Panc1 (cell line): Measurements from ENCODE around the gene TYRP1. TPM values are rescaled to one million over a fixed set of nuclear protein-coding genes. Genes with fewer than 3 reads are reported as not detected.

ENCODE experiments used
- ATAC-seq: fragments of 200-7000 bp; cut with Tn5 transposase; 2 replicates; pipeline ENCODE4 v1.9.1; 2020; ENCODE audit warnings: mild to moderate bottlenecking, moderate library complexity
- BruUV-seq: library from RNA; stranded (reverse); fragments of 400-500 nt; replicated peaks from 2 replicates; lab custom pipeline; 2021; lab: Mats Ljungman, UMichigan
- CTCF ChIA-PET: fragments of 300-600 bp; sonication (Branson Sonifier 250); formaldehyde crosslinking; loops from one replicate; lab custom pipeline; 2022; ENCODE audit warnings: antibody characterized with exemption; lab: Charles Lee
- POLR2A ChIA-PET: fragments of 300-600 bp; sonication (Branson Sonifier 250); formaldehyde crosslinking; loops from one replicate; lab custom pipeline; 2022; ENCODE audit warnings: antibody characterized with exemption; lab: Charles Lee
- DNase-seq: peaks from one replicate; pipeline ENCODE4 v3.0.0-alpha.2; 2010; ENCODE audit warnings: low read depth, low spot score
- H3K27ac ChIP-seq: 2 replicates; pipeline ENCODE4 v1.5.1; 2011; ENCODE audit warnings: mild to moderate bottlenecking, low read length, inconsistent platforms
- H3K27me3 ChIP-seq: fragments of 200-500 bp; sonication (Bioruptor generic); 2 replicates; pipeline ENCODE4 v1.6.0; 2014; ENCODE audit warnings: low read length, inconsistent platforms; ENCODE audit not compliant: control insufficient read depth, insufficient read depth
- H3K36me3 ChIP-seq: fragments of 200-500 bp; sonication (Bioruptor generic); 2 replicates; pipeline ENCODE4 v1.5.1; 2014; ENCODE audit warnings: inconsistent platforms, mild to moderate bottlenecking, low read length, moderate library complexity; ENCODE audit not compliant: control insufficient read depth, insufficient read depth
- H3K4me1 ChIP-seq: 2 replicates; pipeline ENCODE4 v1.5.1; 2011; ENCODE audit warnings: inconsistent platforms, mild to moderate bottlenecking, low read length, moderate library complexity; ENCODE audit not compliant: control insufficient read depth, insufficient read depth
- H3K4me3 ChIP-seq, 2 experiments: 2 replicates each; pipeline ENCODE4 v1.5.1; 2011 to 2012; ENCODE audit warnings: low read depth in 2 of 2, low read length in 2 of 2, mild to moderate bottlenecking in 2 of 2, inconsistent platforms in 1 of 2, moderate library complexity in 1 of 2
- H3K9me3 ChIP-seq: fragments of 200-500 bp; sonication (Bioruptor generic); 2 replicates; pipeline ENCODE4 v1.5.1; 2014; ENCODE audit warnings: low read depth, mild to moderate bottlenecking, inconsistent platforms, low read length, moderate library complexity; ENCODE audit not compliant: control insufficient read depth, insufficient read depth
- CTCF ChIP-seq: fragments of 450-650 bp; IDR thresholded peaks from 2 replicates; pipeline ENCODE4 v1.5.1; 2017; ENCODE audit warnings: mild to moderate bottlenecking
- POLR2AphosphoS5 ChIP-seq: IDR thresholded peaks from 2 replicates; pipeline ENCODE4 v1.6.1; 2012; ENCODE audit warnings: mild to moderate bottlenecking, low read depth, low read length, moderate library complexity
- REST ChIP-seq, 2 experiments: IDR thresholded peaks; 2 replicates each; pipeline ENCODE4 v1.6.1; 2011 to 2012; ENCODE audit warnings: low read depth in 2 of 2, control low read depth in 1 of 2, low read length in 1 of 2, mild to moderate bottlenecking in 1 of 2, moderate library complexity in 1 of 2; ENCODE audit not compliant: insufficient read depth in 1 of 2
- SIN3A ChIP-seq: IDR thresholded peaks from 2 replicates; pipeline ENCODE4 v1.6.1; 2012; ENCODE audit warnings: low read depth, mild to moderate bottlenecking, low read length, moderate library complexity, borderline replicate concordance; ENCODE audit not compliant: insufficient read depth
- TCF7L2 ChIP-seq: IDR thresholded peaks from 2 replicates; pipeline ENCODE4 v1.6.1; 2011; ENCODE audit warnings: mild to moderate bottlenecking, low read depth, low read length, inconsistent platforms
- in situ Hi-C: cut with HindIII; loops from 2 replicates; pipeline ENCODE4 v1.10.0; 2016; ENCODE audit warnings: low sequenced_read_pairs, low pct_unique_long_range_greater_than_20kb
- intact Hi-C: fragments of 100-400 bp; cut with micrococcal nuclease; formaldehyde crosslinking; loops from one replicate; pipeline ENCODE4 v1.10.0; 2022; ENCODE audit not compliant: unreplicated experiment
- total RNA-seq: library from RNA; stranded (reverse); gene quantifications from one replicate; pipeline ENCODE4 v1.2.1, GENCODE V29; 2021; ENCODE audit not compliant: unreplicated experiment

Gene TYRP1
- total RNA-seq, 1 experiment from 2014 or later = 0.23 TPM

- H3K4me1 ChIP-seq = no peaks in the 10 kb centered on the region
- no peak overlapping the region for H3K27ac ChIP-seq
- intact Hi-C loops (no loop called here), in situ Hi-C loops (no loop called here)
- TF ChIP-seq POLR2AphosphoS5 (no peak), SIN3A (no peak), CTCF (no peak)
- H3K27me3 ChIP-seq = no peaks in the 10 kb centered on the region
- no peak overlapping the region for H3K4me3 ChIP-seq
- H3K9me3 ChIP-seq = no peaks in the 10 kb centered on the region
- DNase-seq (no peak), ATAC-seq (no peak)
- POLR2A ChIA-PET = no interaction called here
- no TSS peak for BruUV-seq
- no peaks in the 10 kb centered on the region for H3K36me3 ChIP-seq
- CTCF ChIA-PET = no interaction called here
Measured at GRCh38 chr9:12658531-12659209, 34.5 kb upstream of the TYRP1 start.

GRCh38 chr9:12659220-12659619 is 34.0 kb upstream of the TYRP1 start:
- no peaks in the 10 kb centered on the region for H3K4me1 ChIP-seq
- no peaks in the 10 kb centered on the region for H3K9me3 ChIP-seq
- no peak for ATAC-seq
- no peak for DNase-seq
- in situ Hi-C loops (no loop called here), intact Hi-C loops (no loop called here)
- BruUV-seq = no TSS peak
- no peak overlapping the region for H3K4me3 ChIP-seq
- H3K27ac ChIP-seq = no peak overlapping the region
- TF ChIP-seq SIN3A (no peak), CTCF (no peak), TCF7L2 (no peak), REST (IDR thresholded peaks at IDR 0.05; ENCODE audit: insufficient read depth in 1 of 2, low read depth in 2 of 2, low read length in 1 of 2) (no peak), POLR2AphosphoS5 (no peak)
- H3K27me3 ChIP-seq = no peaks in the 10 kb centered on the region
- no peaks in the 10 kb centered on the region for H3K36me3 ChIP-seq
- CTCF ChIA-PET = no interaction called here
- POLR2A ChIA-PET = no interaction called here
